Kidney (tissue), 22 donors: Measurements from ENCODE around the gene F8A2. TPM values are rescaled to one million over a fixed set of nuclear protein-coding genes. Genes with fewer than 3 reads are reported as not detected.
A peak's percentile ranks its signal among the peaks of the same experiment; 100 is the strongest.
"Not testable (repeated sequence)": the region's sequence is repeated elsewhere in the genome, so short reads cannot be mapped to it uniquely, and the experiment has no call there.

Source experiments
- DNase-seq, 5 donors: peaks; one replicate each; pipeline ENCODE4 v3.0.0-alpha.2; 2013 to 2020
- FAIRE-seq: peaks from 2 replicates; lab custom pipeline; 2012; peaks lifted over from hg19 to GRCh38; lab: Jason Lieb, UNC
- H3K27ac ChIP-seq, 2 donors: one replicate each; pipeline ENCODE4 v1.7.0; 2013; ENCODE audit warnings: low read depth in 2 of 2, low read length in 2 of 2, inconsistent platforms in 1 of 2
- H3K27me3 ChIP-seq: one replicate; pipeline ENCODE4 v1.7.1; 2013; ENCODE audit warnings: low read length, inconsistent platforms; ENCODE audit not compliant: control insufficient read depth, insufficient read depth
- H3K36me3 ChIP-seq, 3 donors: one replicate each; pipeline versions ENCODE4 v1.7.0 to v1.7.1; 2013; ENCODE audit warnings: low read length in 3 of 3, control low read depth in 1 of 3, inconsistent platforms in 1 of 3; ENCODE audit not compliant: insufficient read depth in 3 of 3, control insufficient read depth in 2 of 3
- H3K4me1 ChIP-seq, 3 donors: one replicate each; pipeline versions ENCODE4 v1.7.0 to v1.7.1; 2013; ENCODE audit warnings: low read length in 3 of 3, inconsistent platforms in 1 of 3, low read depth in 1 of 3; ENCODE audit not compliant: control insufficient read depth in 2 of 3, insufficient read depth in 2 of 3
- H3K4me3 ChIP-seq, 3 donors: one replicate each; pipeline versions ENCODE4 v1.7.0 to v1.8.1; 2013; ENCODE audit warnings: low read length in 3 of 3, control low read depth in 1 of 3, inconsistent platforms in 1 of 3
- H3K9ac ChIP-seq, 3 donors: one replicate each; pipeline versions ENCODE4 v1.7.0 to v1.7.1; 2013; ENCODE audit warnings: low read length in 3 of 3, control low read depth in 1 of 3, inconsistent platforms in 1 of 3
- H3K9me3 ChIP-seq, 3 donors: one replicate each; pipeline versions ENCODE4 v1.7.0 to v1.7.1; 2013; ENCODE audit warnings: low read length in 3 of 3, control low read depth in 1 of 3, inconsistent platforms in 1 of 3; ENCODE audit not compliant: control insufficient read depth in 2 of 3, insufficient read depth in 1 of 3
- CTCF ChIP-seq: IDR thresholded peaks from 3 replicates; pipeline ENCODE4 v1.5.1; 2012; ENCODE audit warnings: mild to moderate bottlenecking, moderate library complexity, borderline replicate concordance; ENCODE audit not compliant: insufficient read depth; ENCODE audit errors: extremely low read depth
- intact Hi-C: fragments of 100-400 bp; cut with DNase I; formaldehyde crosslinking; loops from one replicate; pipeline ENCODE4 v1.11.1; 2022
- long read RNA-seq, 10 donors: library from polyadenylated mRNA in 1 of 10; unstranded in 1 of 10; transcript quantifications; one replicate each; pipeline ENCODE4 v2.0.0 and lab custom pipeline, GENCODE V29; 2021 to 2026
- polyA plus RNA-seq: library from polyadenylated mRNA; stranded (reverse); fragments of 350-450 nt; fragmentation: Illumina TruSeq; extraction: RNeasy Lipid Tissue Mini Kit (QIAGEN cat#74804); gene quantifications from one replicate; pipeline ENCODE4 v1.2.3, GENCODE V29; 2014; ENCODE audit warnings: low read depth, low replicate concordance; ENCODE audit not compliant: insufficient read depth
- total RNA-seq: library from RNA; stranded (reverse); fragmentation: NEBNext Ultra II Directional; extraction: Animal tissue kit (Norgen Biotek cat#: 25700); gene quantifications from one replicate; pipeline ENCODE4 v1.2.1, GENCODE V29; 2021
- donor health status: control.
- donor health status: control.
- donor health status: control.
- donor health status: control.
- donor health status: control.
- donor health status: DM: yes; HTN: yes; CAD: no.
- donor health status: Normal renal cell carcinoma (clear cell type).

The F8A2 gene
- not detected for total RNA-seq
- not detected for polyA plus RNA-seq
- long read RNA-seq, donor 1, partial matches to known transcripts: 0 of 4 reads
- long read RNA-seq, donor 1, other reads (novel, unspliced or antisense): 0 of 4 reads
- long read RNA-seq, donor 2, partial matches to known transcripts: 0 of 3 reads
- long read RNA-seq, donor 2, other reads (novel, unspliced or antisense): 0 of 3 reads
- long read RNA-seq, donor 3, partial matches to known transcripts: 0 of 2 reads
- long read RNA-seq, donor 3, other reads (novel, unspliced or antisense): 0 of 2 reads
- long read RNA-seq, donor 4, partial matches to known transcripts: 0 of 3 reads
- long read RNA-seq, donor 4, other reads (novel, unspliced or antisense): 0 of 3 reads
- long read RNA-seq, donor 5: 0 reads
- long read RNA-seq, donor 6: 0 reads
- long read RNA-seq, donor 7, transcript F8A2-201 (1 exons, 1,116 nt): major isoform, 26 of 26 reads
- long read RNA-seq, donor 7, partial matches to known transcripts: 0 of 26 reads
- long read RNA-seq, donor 7, other reads (novel, unspliced or antisense): 0 of 26 reads
- long read RNA-seq, donor 8, transcript F8A2-201 (1 exons, 1,116 nt): major isoform, 5 of 5 reads
- long read RNA-seq, donor 8, partial matches to known transcripts: 0 of 5 reads
- long read RNA-seq, donor 8, other reads (novel, unspliced or antisense): 0 of 5 reads
- long read RNA-seq, donor 9, partial matches to known transcripts: 0 of 2 reads
- long read RNA-seq, donor 9, other reads (novel, unspliced or antisense): 0 of 2 reads
- long read RNA-seq, donor 10: 0 reads

- FAIRE-seq, H3K9me3 ChIP-seq, H3K4me3 ChIP-seq, H3K27ac ChIP-seq, DNase-seq, H3K4me1 ChIP-seq, H3K9ac ChIP-seq, H3K27me3 ChIP-seq, intact Hi-C loops, H3K36me3 ChIP-seq: not testable (repeated sequence)
Observed at GRCh38 chrX:155381843-155382528, at the start of gene F8A2. Gene F8A2, plus strand, starts transcription at chrX:155382095. Its CDS starts 20 bp downstream, at chrX:155382115.

GRCh38 chrX:155333544-155334100, 48.3 kb upstream of the F8A2 start:
- peak overlapping the region in 1 of 3 donors; percentile 28 for H3K4me3 ChIP-seq
- no peaks in the 10 kb centered on the region for H3K36me3 ChIP-seq
- H3K4me1 ChIP-seq: no peaks in the 10 kb centered on the region
- intact Hi-C loops: no loop called here
- DNase-seq (peak in 1 of 5 donors; percentile 4), FAIRE-seq (no peak)
- TF ChIP-seq CTCF: no peak
- no peaks in the 10 kb centered on the region for H3K9me3 ChIP-seq
- H3K27ac ChIP-seq: peak overlapping the region in 1 of 2 donors; percentile 11
- H3K9ac ChIP-seq: no peak overlapping the region
- no peaks in the 10 kb centered on the region for H3K27me3 ChIP-seq

- no peak for TF ChIP-seq CTCF
- H3K27ac ChIP-seq: peak within 1 kb of the TSS in 1 of 2 donors; percentile 28
- DNase-seq (peak in 2 of 5 donors; percentile 19 to 79), FAIRE-seq (no peak)
- intact Hi-C loops: no loop called here
- peak within 1 kb of the TSS in 2 of 3 donors; percentile 23 to 28 for H3K4me3 ChIP-seq
- no peaks in the 10 kb centered on the region for H3K4me1 ChIP-seq
- H3K27me3 ChIP-seq: no peaks in the 10 kb centered on the region
- H3K36me3 ChIP-seq: no peaks in the 10 kb centered on the region
- no peaks in the 10 kb centered on the region for H3K9me3 ChIP-seq
- no peak within 1 kb of the TSS for H3K9ac ChIP-seq
Observed at GRCh38 chrX:155334486-155335336, 47.2 kb upstream of the F8A2 start, which contains the start of gene CLIC2. Gene CLIC2, minus strand, starts transcription at chrX:155334614. Its CDS starts 187 bp downstream, at chrX:155334427.

- H3K4me3 ChIP-seq, H3K27me3 ChIP-seq, H3K36me3 ChIP-seq, H3K9me3 ChIP-seq, H3K4me1 ChIP-seq, H3K9ac ChIP-seq, FAIRE-seq, DNase-seq, intact Hi-C loops, H3K27ac ChIP-seq: not testable (repeated sequence)
Observed at GRCh38 chrX:155335337-155335712, 46.6 kb upstream of the F8A2 start.

- H3K36me3 ChIP-seq, intact Hi-C loops, H3K4me3 ChIP-seq, H3K4me1 ChIP-seq, H3K9me3 ChIP-seq, H3K27me3 ChIP-seq, DNase-seq, H3K9ac ChIP-seq, H3K27ac ChIP-seq: not testable (repeated sequence)
- peak; percentile 67 for FAIRE-seq
Observed at GRCh38 chrX:155345689-155346088, 36.2 kb upstream of the F8A2 start.
